Gastroesophageal sphincter (tissue), 3 donors: ENCODE results near the gene TRIO.

Experiments used
- CTCF ChIP-seq, 4 experiments: fragments of 200-600 bp in 2 of 4; fragments of 450-650 bp in 2 of 4; sonication (generic) in 1 of 4; IDR thresholded peaks; one replicate each; pipeline ENCODE4 v1.5.1; 2017 to 2019; ENCODE audit warnings: antibody characterized with exemption in 4 of 4, mild to moderate bottlenecking in 2 of 4, moderate library complexity in 2 of 4
- EP300 ChIP-seq: sonication (generic); formaldehyde crosslinking; IDR thresholded peaks from one replicate; pipeline ENCODE4 v1.6.1; 2017; ENCODE audit warnings: antibody characterized with exemption, mild to moderate bottlenecking
- POLR2A ChIP-seq, 2 donors: fragments of 450-650 bp; IDR thresholded peaks; one replicate each; pipeline ENCODE4 v1.6.1; 2017; ENCODE audit warnings: antibody characterized with exemption in 2 of 2, mild to moderate bottlenecking in 2 of 2, moderate library complexity in 1 of 2

GRCh38 chr5:14369780-14370179 lies 226.6 kb downstream of the TRIO start:
- TF ChIP-seq POLR2A (IDR thresholded peaks at IDR 0.05) (no peak), CTCF (IDR thresholded peaks at IDR 0.05) (no peak), EP300 (no peak)
